ENCODE measurements around the gene RNGTT. TPM values are rescaled to one million over a fixed set of nuclear protein-coding genes. Genes with fewer than 3 reads are reported as not detected.
"Not testable (repeated sequence)": the region's sequence is repeated elsewhere in the genome, so short reads cannot be mapped to it uniquely, and the experiment has no call there.

Gene RNGTT
- total RNA-seq, 2 experiments from 2014 or later: 11.6 to 12.4 TPM

- ATAC-seq (ENCODE audit: poor library complexity) (no peak), DNase-seq (no peak)
- no peak overlapping the region for H3K27ac ChIP-seq (ENCODE audit: low read depth in 1 of 2, low read length in 2 of 2)
- CTCF ChIA-PET: no interaction called here
- H3K4me3 ChIP-seq (ENCODE audit: low read length): no peak overlapping the region
- H3K27me3 ChIP-seq (ENCODE audit: control insufficient read depth in 1 of 2, insufficient read depth in 2 of 2, low read length in 2 of 2): no peaks in the 10 kb centered on the region
- Mint-ChIP-seq H3K4me1 (ENCODE audit: low read depth) (peaks cover 3% of the 10 kb centered on the region), H3K36me3 (ENCODE audit: low read depth) (peaks cover 26% of the 10 kb centered on the region), H3K27me3 (no peaks in the 10 kb centered on the region), H3K27ac (no peak overlapping the region), H3K9me3 (no peaks in the 10 kb centered on the region), H3K4me3 (no peak overlapping the region)
- intact Hi-C loops (cut with DNase I, micrococcal nuclease): no loop called here
- H3K36me3 ChIP-seq (ENCODE audit: insufficient read depth, low read length): peaks cover 1% of the 10 kb centered on the region
- POLR2A ChIA-PET: no interaction called here
- peaks cover 1% of the 10 kb centered on the region for H3K4me1 ChIP-seq (ENCODE audit: insufficient read depth, low read length)
- no peaks in the 10 kb centered on the region for H3K9me3 ChIP-seq (ENCODE audit: control insufficient read depth in 1 of 2, insufficient read depth in 1 of 2, low read length in 2 of 2)
- TF ChIP-seq, protein P1, sequence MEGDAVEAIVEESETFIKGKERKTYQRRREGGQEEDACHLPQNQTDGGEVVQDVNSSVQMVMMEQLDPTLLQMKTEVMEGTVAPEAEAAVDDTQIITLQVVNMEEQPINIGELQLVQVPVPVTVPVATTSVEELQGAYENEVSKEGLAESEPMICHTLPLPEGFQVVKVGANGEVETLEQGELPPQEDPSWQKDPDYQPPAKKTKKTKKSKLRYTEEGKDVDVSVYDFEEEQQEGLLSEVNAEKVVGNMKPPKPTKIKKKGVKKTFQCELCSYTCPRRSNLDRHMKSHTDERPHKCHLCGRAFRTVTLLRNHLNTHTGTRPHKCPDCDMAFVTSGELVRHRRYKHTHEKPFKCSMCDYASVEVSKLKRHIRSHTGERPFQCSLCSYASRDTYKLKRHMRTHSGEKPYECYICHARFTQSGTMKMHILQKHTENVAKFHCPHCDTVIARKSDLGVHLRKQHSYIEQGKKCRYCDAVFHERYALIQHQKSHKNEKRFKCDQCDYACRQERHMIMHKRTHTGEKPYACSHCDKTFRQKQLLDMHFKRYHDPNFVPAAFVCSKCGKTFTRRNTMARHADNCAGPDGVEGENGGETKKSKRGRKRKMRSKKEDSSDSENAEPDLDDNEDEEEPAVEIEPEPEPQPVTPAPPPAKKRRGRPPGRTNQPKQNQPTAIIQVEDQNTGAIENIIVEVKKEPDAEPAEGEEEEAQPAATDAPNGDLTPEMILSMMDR (IDR thresholded peaks at IDR 0.05): no peak
These were observed 17.9 kb downstream of the RNGTT start for GRCh38 chr6:88945415-88946008.

GRCh38 chr6:88933521-88933920, 29.9 kb downstream of the RNGTT start:
- Mint-ChIP-seq H3K9me3 (peaks cover 22% of the 10 kb centered on the region), H3K27me3 (no peaks in the 10 kb centered on the region), H3K36me3 (ENCODE audit: low read depth) (peaks cover 97% of the 10 kb centered on the region), H3K4me3 (no peak overlapping the region), H3K4me1 (ENCODE audit: low read depth) (no peaks in the 10 kb centered on the region), H3K27ac (no peak overlapping the region)
- TF ChIP-seq, protein P1 (IDR thresholded peaks at IDR 0.05): no peak
- ATAC-seq (ENCODE audit: poor library complexity) (no peak), DNase-seq (no peak)
- H3K36me3 ChIP-seq (ENCODE audit: insufficient read depth, low read length): peaks cover 41% of the 10 kb centered on the region
- peaks cover 2 to 7% of the 10 kb centered on the region in 2 experiments for H3K9me3 ChIP-seq (ENCODE audit: control insufficient read depth in 1 of 2, insufficient read depth in 1 of 2, low read length in 2 of 2)
- H3K27me3 ChIP-seq (ENCODE audit: control insufficient read depth in 1 of 2, insufficient read depth in 2 of 2, low read length in 2 of 2): no peaks in the 10 kb centered on the region
- intact Hi-C loops (cut with DNase I, micrococcal nuclease): no loop called here
- no peak overlapping the region for H3K4me3 ChIP-seq (ENCODE audit: low read length)
- CTCF ChIA-PET: no interaction called here
- POLR2A ChIA-PET: no interaction called here
- no peak overlapping the region for H3K27ac ChIP-seq (ENCODE audit: low read depth in 1 of 2, low read length in 2 of 2)
- H3K4me1 ChIP-seq (ENCODE audit: insufficient read depth, low read length): no peaks in the 10 kb centered on the region

DNA sequence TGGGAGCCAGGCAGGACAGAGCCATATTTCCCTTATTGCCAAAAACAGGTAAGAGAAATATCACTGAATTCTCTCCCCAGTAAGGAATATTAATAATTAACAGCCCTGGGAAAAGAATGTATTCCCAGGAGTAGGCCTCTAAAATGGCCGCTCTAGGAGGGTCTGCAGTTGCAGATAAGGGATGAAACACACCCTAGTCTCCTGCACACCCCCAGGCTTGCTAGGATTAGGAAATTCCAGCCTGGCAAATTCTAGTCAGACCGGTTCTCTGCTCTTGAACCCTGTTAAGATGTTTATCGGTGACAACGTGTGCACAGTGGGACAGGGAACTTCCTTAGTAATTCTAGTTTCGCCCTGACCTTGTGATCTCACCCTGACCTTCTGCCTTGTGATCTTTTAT, 31.4 kb downstream of the RNGTT start:
- CTCF ChIA-PET; ATAC-seq (ENCODE audit: poor library complexity); H3K27ac Mint-ChIP-seq; H3K27me3 Mint-ChIP-seq; H3K4me3 Mint-ChIP-seq; H3K27me3 ChIP-seq (ENCODE audit: control insufficient read depth in 1 of 2, insufficient read depth in 2 of 2, low read length in 2 of 2); POLR2A ChIA-PET; H3K9me3 ChIP-seq (ENCODE audit: control insufficient read depth in 1 of 2, insufficient read depth in 1 of 2, low read length in 2 of 2); intact Hi-C loops (cut with DNase I, micrococcal nuclease); H3K4me1 Mint-ChIP-seq (ENCODE audit: low read depth); H3K4me1 ChIP-seq (ENCODE audit: insufficient read depth, low read length); H3K4me3 ChIP-seq (ENCODE audit: low read length); DNase-seq; H3K27ac ChIP-seq (ENCODE audit: low read depth in 1 of 2, low read length in 2 of 2): not testable (repeated sequence)
- Mint-ChIP-seq H3K9me3 (peaks cover 18% of the 10 kb centered on the region), H3K36me3 (ENCODE audit: low read depth) (peaks cover 91% of the 10 kb centered on the region)
- peaks cover 43% of the 10 kb centered on the region for H3K36me3 ChIP-seq (ENCODE audit: insufficient read depth, low read length)

All from CD4-positive, alpha-beta T cell (primary cell).